ENCODE data around the gene SBF1. TPM values are rescaled to one million over a fixed set of nuclear protein-coding genes. Genes with fewer than 3 reads are reported as not detected.

Gene SBF1
- total and polyA plus RNA-seq, 2 of the 13 experiments (the other 11 are each of a cell fraction or from before 2014, with no cell fraction given): 31.7 to 40.9 TPM

GRCh38 chr22:50441428-50441993 is 33.3 kb downstream of the SBF1 start:
- H3K27ac ChIP-seq (ENCODE audit: extremely low read length, insufficient read depth, low read length): no peak overlapping the region
- no peaks in the 10 kb centered on the region for H3K9me3 ChIP-seq (ENCODE audit: low read length)
- TF ChIP-seq AGO2 (optimal IDR thresholded peaks at IDR 0.05; ENCODE audit: low read depth, low read length) (peak; percentile 66), ZNF780A (CRISPR knock-in tag; IDR thresholded peaks at IDR 0.05) (no peak)
- H2AFZ ChIP-seq (ENCODE audit: low read length): no peak overlapping the region
- no peaks in the 10 kb centered on the region for H3K27me3 ChIP-seq (ENCODE audit: control insufficient read depth in 1 of 2, insufficient read depth in 2 of 2, low read length in 2 of 2)
- CTCF ChIA-PET (ENCODE audit: low intra/inter-chr PET ratio, low total read pairs): no interaction called here
- no peak for FAIRE-seq
- no peak for DNase-seq (ENCODE audit: low spot score)
- H3K79me2 ChIP-seq (ENCODE audit: insufficient read depth, low read length): no peaks in the 10 kb centered on the region
- BruUV-seq (replicated peaks): no TSS peak
- no peaks in the 10 kb centered on the region; the same call in 1 of the 2 replicates for H3K4me1 ChIP-seq (ENCODE audit: insufficient read depth, low read length)
- H3K9ac ChIP-seq (ENCODE audit: insufficient read depth, low read depth, low read length): no peak overlapping the region
- in situ Hi-C loops (cut with HindIII; ENCODE audit: extremely low pct_ligation_motif_present, low pct_unique_long_range_greater_than_20kb): no loop called here
- POLR2A ChIA-PET: interaction anchor here (0.7 kb wide), 1 partner anchor 84 kb away, joined by 3 read pairs; the partner anchor contains the start of gene SCO2
- peaks cover 42 to 58% of the 10 kb centered on the region in 2 experiments; a peak in 4 of 5 replicates for H3K36me3 ChIP-seq (replicated peaks in 1 of 2; ENCODE audit: control insufficient read depth in 1 of 2, insufficient read depth in 2 of 2, low read length in 2 of 2)
- H3K4me3 ChIP-seq (replicated peaks in 1 of 3; ENCODE audit: insufficient read depth in 1 of 3, low read depth in 2 of 3, low read length in 3 of 3): no peak overlapping the region
- peaks cover 4% of the 10 kb centered on the region; the same call in 1 of the 2 replicates for H4K20me1 ChIP-seq (ENCODE audit: insufficient read depth, low read length)
- intact Hi-C loops (cut with micrococcal nuclease; ENCODE audit: unreplicated experiment): no loop called here
- 91% methylated on average over 6 of the region's 17 CpGs for WGBS (ENCODE audit: low lambda C conversion rate)
- no peak for ATAC-seq
- no peak overlapping the region for H3K4me2 ChIP-seq (ENCODE audit: low read depth, low read length)

DNA sequence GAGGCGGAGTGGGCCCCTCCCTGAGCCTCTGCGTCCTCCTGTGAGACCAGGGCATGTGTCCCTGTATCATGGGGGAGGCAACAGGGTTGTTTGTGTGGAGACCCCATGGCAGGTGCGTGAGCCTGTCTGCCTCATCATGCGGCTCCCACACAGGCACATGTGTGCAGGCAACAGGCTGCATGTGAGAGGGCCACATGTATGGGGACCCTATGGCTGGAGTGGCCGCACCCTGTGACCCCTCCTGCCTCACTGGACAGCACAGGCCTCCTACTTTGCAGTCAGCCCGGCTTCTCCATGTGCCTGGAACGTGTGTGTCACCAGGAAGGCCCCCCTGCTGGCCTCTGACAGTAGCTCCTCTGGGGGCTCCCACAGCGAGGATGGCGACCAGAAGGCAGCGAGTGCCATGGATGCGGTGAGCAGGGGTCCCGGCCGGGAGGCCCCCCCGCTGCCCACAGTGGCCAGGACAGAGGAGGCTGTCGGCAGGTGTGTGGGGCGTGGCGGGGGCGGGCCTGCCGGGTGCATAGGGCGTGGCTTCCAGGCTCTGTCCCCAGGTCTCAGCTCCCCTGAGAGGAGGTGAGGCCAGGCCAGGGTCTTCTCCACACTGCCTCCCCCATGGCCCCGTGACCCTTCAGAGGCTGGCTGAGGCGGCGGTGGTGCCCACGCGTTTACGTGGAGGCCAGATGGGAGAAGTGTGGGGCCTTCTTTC is 34.1 kb downstream of the SBF1 start:
- intact Hi-C loops (cut with micrococcal nuclease; ENCODE audit: unreplicated experiment) (no loop called here), in situ Hi-C loops (cut with HindIII; ENCODE audit: extremely low pct_ligation_motif_present, low pct_unique_long_range_greater_than_20kb) (no loop called here)
- TF ChIP-seq POLR2A (IDR thresholded peaks at IDR 0.05; ENCODE audit: insufficient read depth in 1 of 2, low read depth in 2 of 2, low read length in 2 of 2) (0 out of 4 replicates have a peak, but pooled peaks of 1 of the 2 experiments have one; percentile 25), ZNF841 (CRISPR knock-in tag; IDR thresholded peaks at IDR 0.05; ENCODE audit: borderline replicate concordance) (no peak), RBFOX2 (IDR thresholded peaks at IDR 0.05; ENCODE audit: low read depth, low read length) (0 out of 2 replicates have a peak, but pooled peaks have one; percentile 31), MNT (IDR thresholded peaks at IDR 0.05) (0 out of 2 replicates have a peak, but pooled peaks have one; percentile 13), ZSCAN20 (CRISPR knock-in tag; IDR thresholded peaks at IDR 0.05; ENCODE audit: borderline replicate concordance) (no peak), AGO2 (optimal IDR thresholded peaks at IDR 0.05; ENCODE audit: low read depth, low read length) (peak; percentile 72), ZNF558 (CRISPR knock-in tag; IDR thresholded peaks at IDR 0.05; ENCODE audit: borderline replicate concordance) (no peak), HNRNPLL (IDR thresholded peaks at IDR 0.05; ENCODE audit: low read depth, low read length, poor library complexity, severe bottlenecking) (no peak)
- 97% methylated on average over 22 of the region's 26 CpGs for WGBS (ENCODE audit: low lambda C conversion rate)
- DNase-seq (ENCODE audit: low spot score) (no peak), FAIRE-seq (no peak), ATAC-seq (no peak)
- H3K4me2 ChIP-seq (ENCODE audit: low read depth, low read length): no peak overlapping the region
- H3K9me3 ChIP-seq (ENCODE audit: low read length): no peaks in the 10 kb centered on the region
- CTCF ChIA-PET (ENCODE audit: low intra/inter-chr PET ratio, low total read pairs): no interaction called here
- no peak overlapping the region for H2AFZ ChIP-seq (ENCODE audit: low read length)
- no TSS peak for BruUV-seq (replicated peaks)
- H3K9ac ChIP-seq (ENCODE audit: insufficient read depth, low read depth, low read length): no peak overlapping the region
- H3K4me1 ChIP-seq (ENCODE audit: insufficient read depth, low read length): no peaks in the 10 kb centered on the region; the same call in 1 of the 2 replicates
- POLR2A ChIA-PET: no interaction called here
- H3K27me3 ChIP-seq (ENCODE audit: control insufficient read depth in 1 of 2, insufficient read depth in 2 of 2, low read length in 2 of 2): no peaks in the 10 kb centered on the region
- H3K79me2 ChIP-seq (ENCODE audit: insufficient read depth, low read length): no peaks in the 10 kb centered on the region
- H3K27ac ChIP-seq (ENCODE audit: extremely low read length, insufficient read depth, low read length): no peak overlapping the region
- H4K20me1 ChIP-seq (ENCODE audit: insufficient read depth, low read length): peaks cover 4% of the 10 kb centered on the region; the same call in 1 of the 2 replicates
- H3K4me3 ChIP-seq (replicated peaks in 1 of 3; ENCODE audit: insufficient read depth in 1 of 3, low read depth in 2 of 3, low read length in 3 of 3): no peak overlapping the region
- H3K36me3 ChIP-seq (replicated peaks in 1 of 2; ENCODE audit: control insufficient read depth in 1 of 2, insufficient read depth in 2 of 2, low read length in 2 of 2): peaks cover 47 to 60% of the 10 kb centered on the region in 2 experiments; a peak in 4 of 5 replicates

Data from HepG2 (cell line).